PFSK-1 (cell line): ENCODE results near the gene SLIT3.

Experiments
- POLR2AphosphoS5 ChIP-seq: IDR thresholded peaks from 2 replicates; pipeline ENCODE4 v1.6.1; 2012; ENCODE audit warnings: low read depth, mild to moderate bottlenecking, control low read depth, low read length, moderate library complexity
- SIN3A ChIP-seq: IDR thresholded peaks from 2 replicates; pipeline ENCODE4 v1.6.1; 2012; ENCODE audit warnings: mild to moderate bottlenecking, low read length, moderate library complexity, borderline replicate concordance; ENCODE audit not compliant: insufficient read depth
- TAF1 ChIP-seq: IDR thresholded peaks from 2 replicates; pipeline ENCODE4 v1.6.1; 2012; ENCODE audit warnings: low read length, control low read depth, borderline replicate concordance; ENCODE audit not compliant: insufficient read depth
- TF ChIP-seq, protein P1 (sequence below), 2 experiments: IDR thresholded peaks; 2 replicates each; pipeline versions ENCODE4 v1.6.1 to v1.8.0; 2011 to 2012; ENCODE audit warnings: low read depth in 2 of 2, low read length in 2 of 2, control low read depth in 1 of 2, inconsistent platforms in 1 of 2, mild to moderate bottlenecking in 1 of 2, moderate library complexity in 1 of 2; ENCODE audit not compliant: insufficient read depth in 1 of 2

DNA sequence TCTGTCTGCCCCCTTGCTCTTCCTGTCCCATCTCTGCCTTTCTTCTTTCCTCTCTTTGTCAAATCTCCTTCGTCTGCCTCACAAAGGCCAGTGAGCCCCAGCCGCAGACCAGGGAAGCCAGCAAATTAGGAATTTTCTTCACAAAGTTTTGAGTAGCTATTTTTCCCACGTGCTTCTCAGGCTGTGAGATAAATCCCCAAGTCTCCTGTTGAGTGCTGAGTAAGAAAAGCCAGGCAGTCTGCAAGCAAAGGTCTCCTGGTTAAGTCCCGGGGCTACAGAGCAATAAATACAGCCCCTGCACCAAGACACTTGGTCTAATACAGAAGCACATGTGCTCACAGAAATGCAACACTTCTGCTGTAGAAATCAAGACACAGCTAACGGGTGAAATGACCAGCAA lies 284.9 kb downstream of the SLIT3 start:
- TF ChIP-seq, protein P1, sequence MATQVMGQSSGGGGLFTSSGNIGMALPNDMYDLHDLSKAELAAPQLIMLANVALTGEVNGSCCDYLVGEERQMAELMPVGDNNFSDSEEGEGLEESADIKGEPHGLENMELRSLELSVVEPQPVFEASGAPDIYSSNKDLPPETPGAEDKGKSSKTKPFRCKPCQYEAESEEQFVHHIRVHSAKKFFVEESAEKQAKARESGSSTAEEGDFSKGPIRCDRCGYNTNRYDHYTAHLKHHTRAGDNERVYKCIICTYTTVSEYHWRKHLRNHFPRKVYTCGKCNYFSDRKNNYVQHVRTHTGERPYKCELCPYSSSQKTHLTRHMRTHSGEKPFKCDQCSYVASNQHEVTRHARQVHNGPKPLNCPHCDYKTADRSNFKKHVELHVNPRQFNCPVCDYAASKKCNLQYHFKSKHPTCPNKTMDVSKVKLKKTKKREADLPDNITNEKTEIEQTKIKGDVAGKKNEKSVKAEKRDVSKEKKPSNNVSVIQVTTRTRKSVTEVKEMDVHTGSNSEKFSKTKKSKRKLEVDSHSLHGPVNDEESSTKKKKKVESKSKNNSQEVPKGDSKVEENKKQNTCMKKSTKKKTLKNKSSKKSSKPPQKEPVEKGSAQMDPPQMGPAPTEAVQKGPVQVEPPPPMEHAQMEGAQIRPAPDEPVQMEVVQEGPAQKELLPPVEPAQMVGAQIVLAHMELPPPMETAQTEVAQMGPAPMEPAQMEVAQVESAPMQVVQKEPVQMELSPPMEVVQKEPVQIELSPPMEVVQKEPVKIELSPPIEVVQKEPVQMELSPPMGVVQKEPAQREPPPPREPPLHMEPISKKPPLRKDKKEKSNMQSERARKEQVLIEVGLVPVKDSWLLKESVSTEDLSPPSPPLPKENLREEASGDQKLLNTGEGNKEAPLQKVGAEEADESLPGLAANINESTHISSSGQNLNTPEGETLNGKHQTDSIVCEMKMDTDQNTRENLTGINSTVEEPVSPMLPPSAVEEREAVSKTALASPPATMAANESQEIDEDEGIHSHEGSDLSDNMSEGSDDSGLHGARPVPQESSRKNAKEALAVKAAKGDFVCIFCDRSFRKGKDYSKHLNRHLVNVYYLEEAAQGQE (IDR thresholded peaks at IDR 0.05; ENCODE audit: insufficient read depth in 1 of 2, low read depth in 2 of 2, low read length in 2 of 2): no peak
- TF ChIP-seq TAF1: no peak
- no peak for TF ChIP-seq SIN3A
- no peak for TF ChIP-seq POLR2AphosphoS5
